Liver (tissue), 3 donors: ENCODE results near the gene LGR6.

Experiments used
- CTCF ChIP-seq: fragments of 150-350 bp; IDR thresholded peaks from 2 replicates; pipeline ENCODE4 v1.5.1; 2017; ENCODE audit warnings: improper control_type of control experiment, low read depth, low read length; ENCODE audit not compliant: missing input control
- GABPA ChIP-seq, 2 donors: IDR thresholded peaks in 1 of 2; conservative IDR thresholded peaks in 1 of 2; 2 replicates each; pipeline ENCODE4 v1.6.1; 2016; ENCODE audit warnings: antibody characterized with exemption in 2 of 2, mild to moderate bottlenecking in 1 of 2, moderate library complexity in 1 of 2
- JUND ChIP-seq, 2 donors: IDR thresholded peaks; 2 replicates each; pipeline ENCODE4 v1.6.1; 2016; ENCODE audit warnings: antibody characterized with exemption in 2 of 2
- ZBTB33 ChIP-seq: IDR thresholded peaks from 2 replicates; pipeline ENCODE4 v1.6.1; 2016; ENCODE audit warnings: antibody characterized with exemption
- donor health status: healthy.
- donor health status: healthy.

DNA sequence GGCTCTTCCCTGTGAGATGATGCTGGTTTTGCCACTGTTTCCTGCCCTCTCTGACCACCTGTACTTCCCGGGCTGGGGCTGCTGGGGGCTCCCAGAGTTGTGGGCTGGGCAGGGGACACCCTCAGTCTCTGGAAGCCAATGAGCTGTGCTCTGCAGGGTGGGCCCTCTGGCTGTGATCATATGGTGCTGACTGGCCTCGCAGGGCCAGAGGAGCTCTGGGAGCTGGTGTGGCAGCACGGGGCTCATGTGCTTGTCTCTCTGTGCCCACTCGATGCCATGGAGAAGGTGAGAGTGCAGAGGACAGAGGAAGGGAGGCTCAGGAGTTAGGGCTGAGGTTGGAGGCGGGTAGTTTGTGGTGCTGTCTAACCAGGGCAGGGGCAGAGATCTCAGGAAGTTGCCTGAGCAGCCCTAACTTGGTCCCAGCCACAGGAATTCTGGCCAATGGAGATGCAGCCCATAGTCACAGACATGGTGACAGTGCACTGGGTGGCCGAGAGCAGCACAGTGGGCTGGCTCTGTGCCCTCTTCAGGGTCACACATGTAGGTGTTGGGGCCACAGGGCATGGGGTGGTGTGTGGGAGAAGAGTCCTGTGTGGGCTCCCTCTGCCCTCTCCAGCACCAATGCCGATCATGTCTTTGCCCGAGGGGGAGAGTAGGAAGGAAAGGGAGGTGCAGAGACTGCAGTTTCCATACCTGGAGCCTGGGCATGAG is 5.7 kb upstream of the LGR6 start:
- TF ChIP-seq CTCF = no peak
- TF ChIP-seq GABPA (IDR thresholded peaks at IDR 0.05 in 1 of 2, conservative IDR thresholded peaks at IDR 0.05 in 1 of 2) = no peak
- no peak for TF ChIP-seq ZBTB33
- no peak for TF ChIP-seq JUND (IDR thresholded peaks at IDR 0.05)
